CD4-positive, alpha-beta T cell treated with Interleukin-15 for 1 hour (primary cell): Measurements from ENCODE around the gene CFAP61.

ENCODE experiments used
- DNase-seq: peaks from one replicate; pipeline ENCODE4 v3.0.0-alpha.2; 2020

CFAP61 gene

GRCh38 chr20:20034486-20034885, 17.8 kb upstream of the CFAP61 start:
- no peak for DNase-seq

- no peak for DNase-seq
Measured at GRCh38 chr20:20036756-20037155, 15.6 kb upstream of the CFAP61 start.

GRCh38 chr20:20037960-20038359, 14.4 kb upstream of the CFAP61 start:
- DNase-seq: no peak

GRCh38 chr20:20038586-20038985, 13.7 kb upstream of the CFAP61 start:
- no peak for DNase-seq

GRCh38 chr20:20039752-20040387, 12.5 kb upstream of the CFAP61 start:
- DNase-seq: no peak

GRCh38 chr20:20051767-20052073, 612 bp upstream of the CFAP61 start:
- DNase-seq: no peak

GRCh38 chr20:20060234-20060998, 8.1 kb downstream of the CFAP61 start:
- no peak for DNase-seq

- no peak for DNase-seq
Measured at GRCh38 chr20:20063941-20064702, 11.8 kb downstream of the CFAP61 start.

GRCh38 chr20:20065361-20065760, 13.0 kb downstream of the CFAP61 start:
- DNase-seq: no peak

- no peak for DNase-seq
Measured at GRCh38 chr20:20070871-20071726, 18.8 kb downstream of the CFAP61 start.

GRCh38 chr20:20073801-20074371, 21.6 kb downstream of the CFAP61 start:
- DNase-seq: no peak

GRCh38 chr20:20075032-20075431, 22.7 kb downstream of the CFAP61 start:
- no peak for DNase-seq

GRCh38 chr20:20076297-20077065, 24.1 kb downstream of the CFAP61 start:
- DNase-seq: no peak

GRCh38 chr20:20078041-20078440, 25.7 kb downstream of the CFAP61 start:
- DNase-seq: no peak

GRCh38 chr20:20079102-20079784, 26.9 kb downstream of the CFAP61 start:
- DNase-seq: no peak

- no peak for DNase-seq
Measured at GRCh38 chr20:20083807-20084206, 31.5 kb downstream of the CFAP61 start.

- DNase-seq: no peak
Measured at GRCh38 chr20:20084296-20084752, 32.0 kb downstream of the CFAP61 start.

- DNase-seq: no peak
Measured at GRCh38 chr20:20085071-20085470, 32.7 kb downstream of the CFAP61 start.

- DNase-seq: no peak
Measured at GRCh38 chr20:20085812-20086211, 33.5 kb downstream of the CFAP61 start.

- DNase-seq: no peak
Measured at GRCh38 chr20:20089018-20089417, 36.7 kb downstream of the CFAP61 start.

- no peak for DNase-seq
Measured at GRCh38 chr20:20089939-20090338, 37.6 kb downstream of the CFAP61 start.
